Measurements from ENCODE around the gene ABCD4. TPM values are rescaled to one million over a fixed set of nuclear protein-coding genes. Genes with fewer than 3 reads are reported as not detected.
A peak's percentile ranks its signal among the peaks of the same experiment; 100 is the strongest.

The ABCD4 gene
- total RNA-seq, 4 donors from 2014 or later = 45.2 to 79.5 (median 62.0) TPM

- H3K27me3 ChIP-seq = no peaks in the 10 kb centered on the region
- no peak overlapping the region for H3K4me3 ChIP-seq (replicated peaks in 1 of 3)
- WGBS, 2 donors = 33 to 34% methylated on average over 10 of the region's 10 CpGs
- TF ChIP-seq POLR2A (IDR thresholded peaks at IDR 0.05) = no peak
- H3K9me3 ChIP-seq = no peaks in the 10 kb centered on the region
- H3K4me1 ChIP-seq = no peaks in the 10 kb centered on the region
- H3K27ac ChIP-seq = no peak overlapping the region
- DNase-seq = no peak
- intact Hi-C loops (cut with DNase I) = no loop called here
- H3K36me3 ChIP-seq = no peaks in the 10 kb centered on the region
Observed at GRCh38 chr14:74326369-74327152, 23.8 kb upstream of the ABCD4 start.

DNA sequence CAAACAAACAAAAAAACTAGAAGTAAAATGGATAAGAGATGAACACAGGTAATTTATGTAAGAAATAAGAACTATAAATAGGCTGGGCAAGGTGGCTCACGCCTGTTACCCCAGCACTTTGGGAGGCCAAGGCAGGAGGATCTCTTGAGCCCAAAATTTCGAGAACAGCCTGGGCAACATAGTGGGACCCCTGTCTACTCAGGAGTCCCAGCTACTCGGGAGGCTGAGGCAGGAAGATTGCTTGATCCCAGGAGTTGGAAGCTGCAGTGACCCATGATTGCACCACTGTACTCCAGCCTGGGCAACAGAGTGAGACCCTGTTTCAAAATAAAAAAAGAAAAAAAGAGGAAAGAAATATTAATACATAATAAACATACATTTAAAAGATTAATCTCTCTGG, 22.7 kb upstream of the ABCD4 start:
- DNase-seq = no peak
- no peaks in the 10 kb centered on the region for H3K4me1 ChIP-seq
- TF ChIP-seq, protein P1, sequence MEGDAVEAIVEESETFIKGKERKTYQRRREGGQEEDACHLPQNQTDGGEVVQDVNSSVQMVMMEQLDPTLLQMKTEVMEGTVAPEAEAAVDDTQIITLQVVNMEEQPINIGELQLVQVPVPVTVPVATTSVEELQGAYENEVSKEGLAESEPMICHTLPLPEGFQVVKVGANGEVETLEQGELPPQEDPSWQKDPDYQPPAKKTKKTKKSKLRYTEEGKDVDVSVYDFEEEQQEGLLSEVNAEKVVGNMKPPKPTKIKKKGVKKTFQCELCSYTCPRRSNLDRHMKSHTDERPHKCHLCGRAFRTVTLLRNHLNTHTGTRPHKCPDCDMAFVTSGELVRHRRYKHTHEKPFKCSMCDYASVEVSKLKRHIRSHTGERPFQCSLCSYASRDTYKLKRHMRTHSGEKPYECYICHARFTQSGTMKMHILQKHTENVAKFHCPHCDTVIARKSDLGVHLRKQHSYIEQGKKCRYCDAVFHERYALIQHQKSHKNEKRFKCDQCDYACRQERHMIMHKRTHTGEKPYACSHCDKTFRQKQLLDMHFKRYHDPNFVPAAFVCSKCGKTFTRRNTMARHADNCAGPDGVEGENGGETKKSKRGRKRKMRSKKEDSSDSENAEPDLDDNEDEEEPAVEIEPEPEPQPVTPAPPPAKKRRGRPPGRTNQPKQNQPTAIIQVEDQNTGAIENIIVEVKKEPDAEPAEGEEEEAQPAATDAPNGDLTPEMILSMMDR (IDR thresholded peaks at IDR 0.05) = no peak
- no peak for TF ChIP-seq POLR2A (IDR thresholded peaks at IDR 0.05)
- no peaks in the 10 kb centered on the region for H3K36me3 ChIP-seq
- H3K27ac ChIP-seq = no peak overlapping the region
- H3K9me3 ChIP-seq = no peaks in the 10 kb centered on the region
- H3K4me3 ChIP-seq (replicated peaks in 1 of 3) = no peak overlapping the region
- intact Hi-C loops (cut with DNase I) = no loop called here
- H3K27me3 ChIP-seq = no peaks in the 10 kb centered on the region
- 80% methylated on average over 3 of the region's 3 CpGs for WGBS, 2 donors

- no peaks in the 10 kb centered on the region for H3K27me3 ChIP-seq
- no peaks in the 10 kb centered on the region for H3K4me1 ChIP-seq
- H3K36me3 ChIP-seq = no peaks in the 10 kb centered on the region
- WGBS, 2 donors = 58 to 60% methylated on average over 3 of the region's 3 CpGs
- TF ChIP-seq, protein P1 (IDR thresholded peaks at IDR 0.05) = peak in 5 of 6 experiments; percentile 19 to 65 (median 31)
- TF ChIP-seq POLR2A (IDR thresholded peaks at IDR 0.05) = no peak
- H3K4me3 ChIP-seq (replicated peaks in 1 of 3) = no peak overlapping the region
- intact Hi-C loops (cut with DNase I) = no loop called here
- no peaks in the 10 kb centered on the region for H3K9me3 ChIP-seq
- DNase-seq = no peak
- H3K27ac ChIP-seq = no peak overlapping the region
Observed at GRCh38 chr14:74324931-74325361, 22.2 kb upstream of the ABCD4 start.

GRCh38 chr14:74314576-74314975, 11.8 kb upstream of the ABCD4 start:
- Histone ChIP-seq H3K4me3 (replicated peaks in 1 of 3) (no peak overlapping the region), H3K36me3 (no peaks in the 10 kb centered on the region), H3K9me3 (no peaks in the 10 kb centered on the region), H3K4me1 (no peaks in the 10 kb centered on the region), H3K27me3 (no peaks in the 10 kb centered on the region), H3K27ac (peak overlapping the region in 1 of 3 donors; percentile 8)
- TF ChIP-seq, protein P1 (IDR thresholded peaks at IDR 0.05) = no peak
- intact Hi-C loops (cut with DNase I) = no loop called here
- WGBS, 2 donors = 72 to 75% methylated on average over 4 of the region's 4 CpGs
- peak in 1 of 2 donors; percentile 26 for DNase-seq

DNA sequence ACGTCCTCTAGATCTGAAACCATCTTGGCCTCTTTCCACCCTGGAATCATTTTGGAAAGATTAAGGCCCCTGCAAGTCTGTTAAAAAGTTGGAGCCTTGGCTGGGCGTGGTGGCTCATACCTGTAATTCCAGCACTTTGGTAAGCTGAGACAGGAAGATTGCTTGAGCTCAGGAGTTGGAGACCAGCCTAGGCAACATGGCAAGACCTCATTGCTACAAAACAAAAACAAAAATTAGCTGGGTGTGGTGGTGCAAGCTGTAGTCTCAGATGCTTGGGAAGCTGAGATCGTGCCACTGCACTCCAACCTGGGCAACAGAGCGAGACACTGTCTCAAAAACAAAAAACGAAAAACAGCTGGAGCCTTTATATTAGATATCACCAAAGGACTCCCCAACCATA, 10.9 kb upstream of the ABCD4 start:
- 65 to 70% methylated on average over 5 of the region's 5 CpGs for WGBS, 2 donors
- no peak for DNase-seq
- H3K36me3 ChIP-seq = no peaks in the 10 kb centered on the region
- no peak overlapping the region for H3K27ac ChIP-seq
- no peak overlapping the region for H3K4me3 ChIP-seq (replicated peaks in 1 of 3)
- H3K4me1 ChIP-seq = no peaks in the 10 kb centered on the region
- H3K27me3 ChIP-seq = no peaks in the 10 kb centered on the region
- no peaks in the 10 kb centered on the region for H3K9me3 ChIP-seq
- no peak for TF ChIP-seq POLR2A (IDR thresholded peaks at IDR 0.05)
- TF ChIP-seq, protein P1 (IDR thresholded peaks at IDR 0.05) = no peak
- intact Hi-C loops (cut with DNase I) = no loop called here

All from thyroid gland (tissue), 4 donors.